ENCODE data around the gene GASK1A.

- TF ChIP-seq POLR2A (IDR thresholded peaks at IDR 0.05; ENCODE audit: low read length) = no peak
- TF ChIP-seq GATA1 (IDR thresholded peaks at IDR 0.05; ENCODE audit: low read depth, low read length) = no peak
Observed at GRCh38 chr3:43098761-43099160, 119.7 kb downstream of the GASK1A start.
